ENCODE results near the gene CLEC14A.

Gene CLEC14A

GRCh38 chr14:38205119-38205813, 50.6 kb downstream of the CLEC14A start:
- no peak for DNase-seq

- DNase-seq, result no peak
Measured at GRCh38 chr14:38204719-38205115, 51.2 kb downstream of the CLEC14A start.

All from femur (tissue), 1 donor.